GM23338 (cell line): ENCODE measurements around the gene GRIA4. TPM values are rescaled to one million over a fixed set of nuclear protein-coding genes. Genes with fewer than 3 reads are reported as not detected.

ENCODE experiments used
- ATAC-seq: fragments of 200-7000 bp; cut with Tn5 transposase; 3 replicates; pipeline ENCODE4 v1.9.1; 2020
- DNase-seq: peaks from one replicate; pipeline ENCODE4 v3.0.0-alpha.2; 2015; ENCODE audit warnings: low spot score
- H2AFZ ChIP-seq: fragments of 200-600 bp; sonication (generic); 2 replicates; pipeline ENCODE4 v1.8.0; 2016; ENCODE audit warnings: antibody characterized with exemption, mild to moderate bottlenecking, moderate library complexity
- H3F3A ChIP-seq: fragments of 200-600 bp; sonication (generic); replicated peaks from 2 replicates; pipeline ENCODE4 v1.8.0; 2017; ENCODE audit warnings: antibody characterized with exemption, mixed run types, low read depth
- H3K27ac ChIP-seq: fragments of 200-600 bp; sonication (generic); 2 replicates; pipeline ENCODE4 v1.6.1; 2016; ENCODE audit warnings: low read depth
- H3K27me3 ChIP-seq: fragments of 200-600 bp; sonication (generic); 2 replicates; pipeline ENCODE4 v1.8.0; 2016; ENCODE audit warnings: mild to moderate bottlenecking, mixed run types, moderate library complexity; ENCODE audit not compliant: insufficient read depth
- H3K36me3 ChIP-seq: fragments of 200-600 bp; sonication (generic); 2 replicates; pipeline ENCODE4 v1.8.0; 2016; ENCODE audit warnings: mild to moderate bottlenecking; ENCODE audit not compliant: insufficient read depth
- H3K4me1 ChIP-seq: fragments of 200-600 bp; sonication (generic); 2 replicates; pipeline ENCODE4 v1.8.0; 2016; ENCODE audit warnings: mild to moderate bottlenecking, moderate library complexity; ENCODE audit not compliant: insufficient read depth
- H3K4me2 ChIP-seq: fragments of 200-600 bp; sonication (generic); 2 replicates; pipeline ENCODE4 v1.7.1; 2017; ENCODE audit warnings: mixed run types
- H3K4me3 ChIP-seq: fragments of 200-600 bp; sonication (generic); 2 replicates; pipeline ENCODE4 v1.6.1; 2016; ENCODE audit warnings: mixed run types
- H3K79me2 ChIP-seq: fragments of 200-600 bp; sonication (generic); replicated peaks from 2 replicates; pipeline ENCODE4 v1.8.0; 2017; ENCODE audit warnings: mild to moderate bottlenecking; ENCODE audit not compliant: insufficient read depth
- H3K9me2 ChIP-seq: fragments of 200-600 bp; sonication (generic); 2 replicates; pipeline ENCODE4 v1.8.0; 2017; ENCODE audit not compliant: insufficient read depth
- H4K20me1 ChIP-seq: fragments of 200-600 bp; sonication (generic); replicated peaks from 2 replicates; pipeline ENCODE4 v1.8.0; 2017; ENCODE audit warnings: mild to moderate bottlenecking; ENCODE audit not compliant: insufficient read depth
- H3K27ac Mint-ChIP-seq: 2 replicates; pipeline ENCODE4 v1.8.0; 2020; ENCODE audit warnings: inconsistent platforms, mild to moderate bottlenecking, moderate library complexity, mixed read lengths
- H3K27me3 Mint-ChIP-seq: 3 replicates; pipeline ENCODE4 v1.8.0; 2022; ENCODE audit warnings: low read depth, mild to moderate bottlenecking, moderate library complexity, mixed read lengths, inconsistent platforms; ENCODE audit not compliant: insufficient read depth, poor library complexity
- H3K36me3 Mint-ChIP-seq: 3 replicates; pipeline ENCODE4 v1.8.0; 2021; ENCODE audit warnings: low read depth, mild to moderate bottlenecking, inconsistent platforms, moderate library complexity, mixed read lengths
- H3K4me1 Mint-ChIP-seq: 3 replicates; pipeline ENCODE4 v1.8.0; 2020; ENCODE audit warnings: mild to moderate bottlenecking, inconsistent platforms, mixed read lengths
- H3K4me3 Mint-ChIP-seq: 3 replicates; pipeline ENCODE4 v1.8.0; 2021; ENCODE audit warnings: moderate library complexity, mild to moderate bottlenecking, inconsistent platforms, mixed read lengths
- H3K9me3 Mint-ChIP-seq: 3 replicates; pipeline ENCODE4 v1.8.0; 2020; ENCODE audit warnings: moderate library complexity, mild to moderate bottlenecking, inconsistent platforms, mixed read lengths
- CREB1 ChIP-seq: fragments of 250-450 bp; sonication (Bioruptor Pico); IDR thresholded peaks from 2 replicates; pipeline ENCODE4 v1.5.0; 2020; ENCODE audit warnings: low read depth, mild to moderate bottlenecking, moderate library complexity
- EZH2 ChIP-seq: fragments of 200-600 bp; sonication (generic); IDR thresholded peaks from one replicate; pipeline ENCODE4 v1.8.0; 2017; ENCODE audit warnings: antibody characterized with exemption, mild to moderate bottlenecking, low read depth; ENCODE audit not compliant: unreplicated experiment
- EZH2phosphoT487 ChIP-seq: fragments of 200-600 bp; sonication (generic); IDR thresholded peaks from one replicate; pipeline ENCODE4 v1.8.1; 2018; ENCODE audit warnings: antibody characterized with exemption; ENCODE audit not compliant: unreplicated experiment
- JUNB ChIP-seq: IDR thresholded peaks from one replicate; pipeline ENCODE4 v1.6.1; 2016; ENCODE audit warnings: antibody characterized with exemption; ENCODE audit not compliant: unreplicated experiment
- NANOG ChIP-seq: IDR thresholded peaks from 2 replicates; pipeline ENCODE4 v1.6.1; 2016; ENCODE audit warnings: antibody characterized with exemption, borderline replicate concordance
- POLR2AphosphoS5 ChIP-seq: IDR thresholded peaks from 2 replicates; pipeline ENCODE4 v1.6.1; 2016; ENCODE audit warnings: antibody characterized with exemption, low read depth
- STAT1 ChIP-seq: IDR thresholded peaks from one replicate; pipeline ENCODE4 v1.6.1; 2016; ENCODE audit warnings: antibody characterized with exemption; ENCODE audit not compliant: unreplicated experiment
- ZNF114 ChIP-seq: fragments of 250-450 bp; sonication (Bioruptor Pico); IDR thresholded peaks from 2 replicates; pipeline ENCODE4 v1.5.0; 2020; ENCODE audit warnings: mild to moderate bottlenecking, moderate library complexity
- ZNF331 ChIP-seq: fragments of 250-450 bp; sonication (Bioruptor Pico); IDR thresholded peaks from 2 replicates; pipeline ENCODE4 v1.5.0; 2020; ENCODE audit warnings: low read depth, mild to moderate bottlenecking, moderate library complexity
- polyA plus RNA-seq: library from polyadenylated mRNA; unstranded; fragments of >200 nt; fragmentation: Nextera tagmentation; extraction: Ambion mirVana; gene quantifications from 2 replicates; pipeline ENCODE4 v1.2.1, GENCODE V29; 2016
- total RNA-seq: library from RNA; depleted of rRNA; stranded (reverse); fragments of >200 nt; shearing (Covaris generic); gene quantifications from 2 replicates; pipeline ENCODE4 v1.2.3, GENCODE V29; 2014
- TF ChIP-seq, protein P1 (sequence below): IDR thresholded peaks from one replicate; pipeline ENCODE4 v1.6.1; 2018; ENCODE audit warnings: antibody characterized with exemption; ENCODE audit not compliant: unreplicated experiment
- TF ChIP-seq, protein P2 (sequence below): IDR thresholded peaks from 2 replicates; pipeline ENCODE4 v1.6.1; 2016; ENCODE audit warnings: antibody characterized with exemption
- TF ChIP-seq, protein P3 (sequence below), 2 experiments: fragments of 200-600 bp in 1 of 2; sonication (generic) in 1 of 2; conservative IDR thresholded peaks; 2 replicates each; pipeline versions ENCODE4 v1.5.1 to v1.6.1; 2016 to 2017; ENCODE audit warnings: antibody characterized with exemption in 2 of 2, low read depth in 2 of 2, mild to moderate bottlenecking in 2 of 2, moderate library complexity in 1 of 2
- TF ChIP-seq, protein P4 (sequence below): fragments of 250-450 bp; sonication (Bioruptor Pico); IDR thresholded peaks from 2 replicates; pipeline ENCODE4 v1.5.0; 2020; ENCODE audit warnings: mild to moderate bottlenecking, moderate library complexity

Gene GRIA4
- total and polyA plus RNA-seq, 2 experiments from 2014 or later, result 17.8 to 71.1 TPM

DNA sequence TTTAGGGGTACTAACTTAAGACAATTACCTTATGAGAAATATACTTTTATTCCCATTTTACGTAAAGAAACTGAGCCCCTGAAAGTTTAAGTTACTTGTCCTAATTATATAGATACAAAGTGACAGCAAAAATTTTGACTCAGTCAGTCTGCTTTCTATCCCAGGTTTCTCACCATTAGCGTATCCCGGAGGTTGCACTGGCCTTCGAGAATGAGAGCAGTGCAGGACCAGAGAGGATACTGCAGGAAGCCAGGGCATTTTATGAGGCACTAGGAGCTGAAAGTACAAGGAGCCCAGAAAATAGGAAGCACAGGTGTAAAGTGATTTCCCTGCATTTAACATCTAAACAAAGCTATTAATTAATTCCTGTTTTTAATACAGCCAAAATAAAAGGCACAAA lies 55.4 kb downstream of the GRIA4 start:
- H3K4me2 ChIP-seq, result no peak overlapping the region
- Mint-ChIP-seq H3K27ac (no peak overlapping the region), H3K27me3 (no peaks in the 10 kb centered on the region), H3K4me3 (no peak overlapping the region), H3K36me3 (no peaks in the 10 kb centered on the region), H3K4me1 (no peaks in the 10 kb centered on the region), H3K9me3 (no peaks in the 10 kb centered on the region)
- no peak for TF ChIP-seq EZH2phosphoT487
- TF ChIP-seq, protein P1, sequence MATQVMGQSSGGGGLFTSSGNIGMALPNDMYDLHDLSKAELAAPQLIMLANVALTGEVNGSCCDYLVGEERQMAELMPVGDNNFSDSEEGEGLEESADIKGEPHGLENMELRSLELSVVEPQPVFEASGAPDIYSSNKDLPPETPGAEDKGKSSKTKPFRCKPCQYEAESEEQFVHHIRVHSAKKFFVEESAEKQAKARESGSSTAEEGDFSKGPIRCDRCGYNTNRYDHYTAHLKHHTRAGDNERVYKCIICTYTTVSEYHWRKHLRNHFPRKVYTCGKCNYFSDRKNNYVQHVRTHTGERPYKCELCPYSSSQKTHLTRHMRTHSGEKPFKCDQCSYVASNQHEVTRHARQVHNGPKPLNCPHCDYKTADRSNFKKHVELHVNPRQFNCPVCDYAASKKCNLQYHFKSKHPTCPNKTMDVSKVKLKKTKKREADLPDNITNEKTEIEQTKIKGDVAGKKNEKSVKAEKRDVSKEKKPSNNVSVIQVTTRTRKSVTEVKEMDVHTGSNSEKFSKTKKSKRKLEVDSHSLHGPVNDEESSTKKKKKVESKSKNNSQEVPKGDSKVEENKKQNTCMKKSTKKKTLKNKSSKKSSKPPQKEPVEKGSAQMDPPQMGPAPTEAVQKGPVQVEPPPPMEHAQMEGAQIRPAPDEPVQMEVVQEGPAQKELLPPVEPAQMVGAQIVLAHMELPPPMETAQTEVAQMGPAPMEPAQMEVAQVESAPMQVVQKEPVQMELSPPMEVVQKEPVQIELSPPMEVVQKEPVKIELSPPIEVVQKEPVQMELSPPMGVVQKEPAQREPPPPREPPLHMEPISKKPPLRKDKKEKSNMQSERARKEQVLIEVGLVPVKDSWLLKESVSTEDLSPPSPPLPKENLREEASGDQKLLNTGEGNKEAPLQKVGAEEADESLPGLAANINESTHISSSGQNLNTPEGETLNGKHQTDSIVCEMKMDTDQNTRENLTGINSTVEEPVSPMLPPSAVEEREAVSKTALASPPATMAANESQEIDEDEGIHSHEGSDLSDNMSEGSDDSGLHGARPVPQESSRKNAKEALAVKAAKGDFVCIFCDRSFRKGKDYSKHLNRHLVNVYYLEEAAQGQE, result no peak
- TF ChIP-seq STAT1, result no peak
- no peak for TF ChIP-seq ZNF114 (CRISPR knock-in tag)
- TF ChIP-seq, protein P2, sequence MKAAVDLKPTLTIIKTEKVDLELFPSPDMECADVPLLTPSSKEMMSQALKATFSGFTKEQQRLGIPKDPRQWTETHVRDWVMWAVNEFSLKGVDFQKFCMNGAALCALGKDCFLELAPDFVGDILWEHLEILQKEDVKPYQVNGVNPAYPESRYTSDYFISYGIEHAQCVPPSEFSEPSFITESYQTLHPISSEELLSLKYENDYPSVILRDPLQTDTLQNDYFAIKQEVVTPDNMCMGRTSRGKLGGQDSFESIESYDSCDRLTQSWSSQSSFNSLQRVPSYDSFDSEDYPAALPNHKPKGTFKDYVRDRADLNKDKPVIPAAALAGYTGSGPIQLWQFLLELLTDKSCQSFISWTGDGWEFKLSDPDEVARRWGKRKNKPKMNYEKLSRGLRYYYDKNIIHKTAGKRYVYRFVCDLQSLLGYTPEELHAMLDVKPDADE, result no peak
- TF ChIP-seq, protein P3, sequence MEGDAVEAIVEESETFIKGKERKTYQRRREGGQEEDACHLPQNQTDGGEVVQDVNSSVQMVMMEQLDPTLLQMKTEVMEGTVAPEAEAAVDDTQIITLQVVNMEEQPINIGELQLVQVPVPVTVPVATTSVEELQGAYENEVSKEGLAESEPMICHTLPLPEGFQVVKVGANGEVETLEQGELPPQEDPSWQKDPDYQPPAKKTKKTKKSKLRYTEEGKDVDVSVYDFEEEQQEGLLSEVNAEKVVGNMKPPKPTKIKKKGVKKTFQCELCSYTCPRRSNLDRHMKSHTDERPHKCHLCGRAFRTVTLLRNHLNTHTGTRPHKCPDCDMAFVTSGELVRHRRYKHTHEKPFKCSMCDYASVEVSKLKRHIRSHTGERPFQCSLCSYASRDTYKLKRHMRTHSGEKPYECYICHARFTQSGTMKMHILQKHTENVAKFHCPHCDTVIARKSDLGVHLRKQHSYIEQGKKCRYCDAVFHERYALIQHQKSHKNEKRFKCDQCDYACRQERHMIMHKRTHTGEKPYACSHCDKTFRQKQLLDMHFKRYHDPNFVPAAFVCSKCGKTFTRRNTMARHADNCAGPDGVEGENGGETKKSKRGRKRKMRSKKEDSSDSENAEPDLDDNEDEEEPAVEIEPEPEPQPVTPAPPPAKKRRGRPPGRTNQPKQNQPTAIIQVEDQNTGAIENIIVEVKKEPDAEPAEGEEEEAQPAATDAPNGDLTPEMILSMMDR (conservative IDR thresholded peaks at IDR 0.05; ENCODE audit: low read depth in 2 of 2), result no peak
- TF ChIP-seq, protein P4, sequence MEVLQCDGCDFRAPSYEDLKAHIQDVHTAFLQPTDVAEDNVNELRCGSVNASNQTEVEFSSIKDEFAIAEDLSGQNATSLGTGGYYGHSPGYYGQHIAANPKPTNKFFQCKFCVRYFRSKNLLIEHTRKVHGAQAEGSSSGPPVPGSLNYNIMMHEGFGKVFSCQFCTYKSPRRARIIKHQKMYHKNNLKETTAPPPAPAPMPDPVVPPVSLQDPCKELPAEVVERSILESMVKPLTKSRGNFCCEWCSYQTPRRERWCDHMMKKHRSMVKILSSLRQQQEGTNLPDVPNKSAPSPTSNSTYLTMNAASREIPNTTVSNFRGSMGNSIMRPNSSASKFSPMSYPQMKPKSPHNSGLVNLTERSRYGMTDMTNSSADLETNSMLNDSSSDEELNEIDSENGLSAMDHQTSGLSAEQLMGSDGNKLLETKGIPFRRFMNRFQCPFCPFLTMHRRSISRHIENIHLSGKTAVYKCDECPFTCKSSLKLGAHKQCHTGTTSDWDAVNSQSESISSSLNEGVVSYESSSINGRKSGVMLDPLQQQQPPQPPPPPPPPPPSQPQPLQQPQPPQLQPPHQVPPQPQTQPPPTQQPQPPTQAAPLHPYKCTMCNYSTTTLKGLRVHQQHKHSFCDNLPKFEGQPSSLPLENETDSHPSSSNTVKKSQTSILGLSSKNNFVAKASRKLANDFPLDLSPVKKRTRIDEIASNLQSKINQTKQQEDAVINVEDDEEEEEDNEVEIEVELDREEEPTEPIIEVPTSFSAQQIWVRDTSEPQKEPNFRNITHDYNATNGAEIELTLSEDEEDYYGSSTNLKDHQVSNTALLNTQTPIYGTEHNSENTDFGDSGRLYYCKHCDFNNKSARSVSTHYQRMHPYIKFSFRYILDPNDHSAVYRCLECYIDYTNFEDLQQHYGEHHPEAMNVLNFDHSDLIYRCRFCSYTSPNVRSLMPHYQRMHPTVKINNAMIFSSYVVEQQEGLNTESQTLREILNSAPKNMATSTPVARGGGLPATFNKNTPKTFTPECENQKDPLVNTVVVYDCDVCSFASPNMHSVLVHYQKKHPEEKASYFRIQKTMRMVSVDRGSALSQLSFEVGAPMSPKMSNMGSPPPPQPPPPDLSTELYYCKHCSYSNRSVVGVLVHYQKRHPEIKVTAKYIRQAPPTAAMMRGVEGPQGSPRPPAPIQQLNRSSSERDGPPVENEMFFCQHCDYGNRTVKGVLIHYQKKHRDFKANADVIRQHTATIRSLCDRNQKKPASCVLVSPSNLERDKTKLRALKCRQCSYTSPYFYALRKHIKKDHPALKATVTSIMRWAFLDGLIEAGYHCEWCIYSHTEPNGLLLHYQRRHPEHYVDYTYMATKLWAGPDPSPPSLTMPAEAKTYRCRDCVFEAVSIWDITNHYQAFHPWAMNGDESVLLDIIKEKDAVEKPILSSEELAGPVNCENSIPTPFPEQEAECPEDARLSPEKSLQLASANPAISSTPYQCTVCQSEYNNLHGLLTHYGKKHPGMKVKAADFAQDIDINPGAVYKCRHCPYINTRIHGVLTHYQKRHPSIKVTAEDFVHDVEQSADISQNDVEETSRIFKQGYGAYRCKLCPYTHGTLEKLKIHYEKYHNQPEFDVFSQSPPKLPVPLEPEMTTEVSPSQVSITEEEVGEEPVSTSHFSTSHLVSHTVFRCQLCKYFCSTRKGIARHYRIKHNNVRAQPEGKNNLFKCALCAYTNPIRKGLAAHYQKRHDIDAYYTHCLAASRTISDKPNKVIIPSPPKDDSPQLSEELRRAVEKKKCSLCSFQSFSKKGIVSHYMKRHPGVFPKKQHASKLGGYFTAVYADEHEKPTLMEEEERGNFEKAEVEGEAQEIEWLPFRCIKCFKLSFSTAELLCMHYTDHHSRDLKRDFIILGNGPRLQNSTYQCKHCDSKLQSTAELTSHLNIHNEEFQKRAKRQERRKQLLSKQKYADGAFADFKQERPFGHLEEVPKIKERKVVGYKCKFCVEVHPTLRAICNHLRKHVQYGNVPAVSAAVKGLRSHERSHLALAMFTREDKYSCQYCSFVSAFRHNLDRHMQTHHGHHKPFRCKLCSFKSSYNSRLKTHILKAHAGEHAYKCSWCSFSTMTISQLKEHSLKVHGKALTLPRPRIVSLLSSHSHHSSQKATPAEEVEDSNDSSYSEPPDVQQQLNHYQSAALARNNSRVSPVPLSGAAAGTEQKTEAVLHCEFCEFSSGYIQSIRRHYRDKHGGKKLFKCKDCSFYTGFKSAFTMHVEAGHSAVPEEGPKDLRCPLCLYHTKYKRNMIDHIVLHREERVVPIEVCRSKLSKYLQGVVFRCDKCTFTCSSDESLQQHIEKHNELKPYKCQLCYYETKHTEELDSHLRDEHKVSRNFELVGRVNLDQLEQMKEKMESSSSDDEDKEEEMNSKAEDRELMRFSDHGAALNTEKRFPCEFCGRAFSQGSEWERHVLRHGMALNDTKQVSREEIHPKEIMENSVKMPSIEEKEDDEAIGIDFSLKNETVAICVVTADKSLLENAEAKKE (CRISPR knock-in tag), result no peak
- TF ChIP-seq EZH2, result no peak
- no peak for TF ChIP-seq NANOG
- no peak for TF ChIP-seq ZNF331 (CRISPR knock-in tag)
- TF ChIP-seq JUNB, result no peak
- no peak for TF ChIP-seq CREB1 (CRISPR knock-in tag)
- TF ChIP-seq POLR2AphosphoS5, result no peak
- no peaks in the 10 kb centered on the region for H3F3A ChIP-seq
- H3K4me3 ChIP-seq, result no peak overlapping the region
- H4K20me1 ChIP-seq, result no peaks in the 10 kb centered on the region
- ATAC-seq, result no peak
- peak; percentile 16 for DNase-seq
- H3K4me1 ChIP-seq, result no peaks in the 10 kb centered on the region
- H3K27ac ChIP-seq, result no peak overlapping the region
- H3K27me3 ChIP-seq, result no peaks in the 10 kb centered on the region
- no peaks in the 10 kb centered on the region for H3K79me2 ChIP-seq
- no peaks in the 10 kb centered on the region for H3K9me2 ChIP-seq
- no peaks in the 10 kb centered on the region for H3K36me3 ChIP-seq
- H2AFZ ChIP-seq, result no peak overlapping the region
